K562 (cell line): Measurements from ENCODE around the gene CHSY3. TPM values are rescaled to one million over a fixed set of nuclear protein-coding genes. Genes with fewer than 3 reads are reported as not detected.

Experiments used
- ATAC-seq: fragments of 200-7000 bp; cut with Tn5 transposase; 3 replicates; pipeline ENCODE4 v1.9.1; 2020; ENCODE audit warnings: moderate library complexity
- BruUV-seq: library from RNA; stranded (reverse); fragments of 400-500 nt; replicated peaks from 2 replicates; lab custom pipeline; 2021; lab: Mats Ljungman, UMichigan
- CTCF ChIA-PET: fragments of 300-600 bp; formaldehyde crosslinking; extraction: SDS; loops from one replicate; lab custom pipeline; 2021; ENCODE audit warnings: low intra/inter-chr PET ratio; lab: Yijun Ruan, JAX
- POLR2A ChIA-PET: fragments of 300-600, 350-650 bp; sonication (Branson Sonifier 250); formaldehyde crosslinking; extraction: SDS; loops from one replicate; lab custom pipeline; 2021; ENCODE audit warnings: antibody characterized with exemption, inconsistent platforms; lab: Yijun Ruan, JAX
- DNase-seq, 4 experiments: peaks; one replicate each; pipeline versions ENCODE4 v3.0.0 to v3.0.0-alpha.2; 2011 to 2018; ENCODE audit warnings: low spot score in 3 of 4, mixed read lengths in 3 of 4; ENCODE audit errors: extremely low read depth in 1 of 4
- FAIRE-seq: peaks from 2 replicates; lab custom pipeline; 2011; peaks lifted over from hg19 to GRCh38; lab: Jason Lieb, UNC
- H2AFZ ChIP-seq: 2 replicates; pipeline ENCODE4 v1.6.0; 2011; ENCODE audit warnings: low read depth, low read length, control low read depth, inconsistent platforms
- H3K27ac ChIP-seq: fragments of 200-600 bp; 3 replicates; pipeline ENCODE4 v1.8.0; 2011; ENCODE audit warnings: low read depth, mild to moderate bottlenecking, control low read depth, inconsistent platforms, low read length, moderate library complexity, mixed read lengths; ENCODE audit errors: extremely low read depth
- H3K27me3 ChIP-seq, 2 experiments: fragments of 300-600 bp in 1 of 2; 2 replicates in 1 of 2; 3 replicates in 1 of 2; pipeline versions ENCODE4 v1.6.0 to v1.8.0; 2011; ENCODE audit warnings: inconsistent platforms in 2 of 2, low read length in 2 of 2, mild to moderate bottlenecking in 1 of 2, mixed read lengths in 1 of 2, moderate library complexity in 1 of 2; ENCODE audit not compliant: control insufficient read depth in 2 of 2, insufficient read depth in 2 of 2
- H3K36me3 ChIP-seq: fragments of 300-600 bp; 3 replicates; pipeline ENCODE4 v1.8.0; 2011; ENCODE audit warnings: mild to moderate bottlenecking, low read length, inconsistent platforms; ENCODE audit not compliant: control insufficient read depth, insufficient read depth
- H3K4me1 ChIP-seq, 2 experiments: fragments of 200-600 bp in 1 of 2; replicated peaks in 1 of 2; 2 replicates in 1 of 2; 3 replicates in 1 of 2; pipeline versions ENCODE4 v1.5.1 to v1.8.0; 2011; ENCODE audit warnings: inconsistent platforms in 2 of 2, low read length in 2 of 2, mild to moderate bottlenecking in 1 of 2, mixed read lengths in 1 of 2, moderate library complexity in 1 of 2; ENCODE audit not compliant: control insufficient read depth in 2 of 2, insufficient read depth in 2 of 2
- H3K4me2 ChIP-seq: 2 replicates; pipeline ENCODE4 v1.6.1; 2011; ENCODE audit warnings: low read length, control low read depth, inconsistent platforms, mixed read lengths; ENCODE audit not compliant: insufficient read depth
- H3K4me3 ChIP-seq: fragments of 200-600 bp; sonication (generic), shearing (Covaris generic); 2 replicates; pipeline ENCODE4 v1.5.1; 2016; ENCODE audit warnings: control low read depth, inconsistent platforms
- H3K79me2 ChIP-seq: fragments of 200-600 bp; 3 replicates; pipeline ENCODE4 v1.8.0; 2011; ENCODE audit warnings: low read length, inconsistent platforms; ENCODE audit not compliant: control insufficient read depth, insufficient read depth
- H3K9ac ChIP-seq, 2 experiments: 2 replicates each; pipeline versions ENCODE4 v1.6.0 to v1.6.1; 2011; ENCODE audit warnings: low read depth in 2 of 2, low read length in 2 of 2, control low read depth in 1 of 2, inconsistent platforms in 1 of 2, mild to moderate bottlenecking in 1 of 2, mixed read lengths in 1 of 2; ENCODE audit not compliant: insufficient read depth in 1 of 2
- H3K9me1 ChIP-seq: one replicate; pipeline ENCODE4 v1.6.0; 2011; ENCODE audit warnings: inconsistent platforms, mild to moderate bottlenecking, low read length, moderate library complexity; ENCODE audit not compliant: control insufficient read depth, insufficient read depth
- H3K9me3 ChIP-seq: replicated peaks from 2 replicates; pipeline ENCODE4 v1.5.1; 2011; ENCODE audit warnings: low read depth, low read length, inconsistent platforms; ENCODE audit not compliant: control insufficient read depth, insufficient read depth
- H4K20me1 ChIP-seq: replicated peaks from 2 replicates; pipeline ENCODE4 v1.6.1; 2011; ENCODE audit warnings: low read length, inconsistent platforms, mixed read lengths; ENCODE audit not compliant: control insufficient read depth, insufficient read depth
- ADNP ChIP-seq: fragments of 200-800 bp; sonication (Bioruptor generic); IDR thresholded peaks from 2 replicates; pipeline ENCODE4 v1.6.1; 2016; ENCODE audit warnings: missing genetic modification characterization, missing compliant biosample characterization
- IRF2 ChIP-seq: sonication (generic); formaldehyde crosslinking; IDR thresholded peaks from 2 replicates; pipeline ENCODE4 v1.8.1; 2022; ENCODE audit warnings: mild to moderate bottlenecking, missing genetic modification reagents
- MTA1 ChIP-seq: fragments of 450-650 bp; IDR thresholded peaks from 2 replicates; pipeline ENCODE4 v1.6.1; 2017; ENCODE audit warnings: borderline replicate concordance
- NR2C2 ChIP-seq, 2 experiments: fragments of 200-800 bp in 1 of 2; sonication (Bioruptor generic) in 1 of 2; sonication (generic) in 1 of 2; formaldehyde crosslinking in 1 of 2; IDR thresholded peaks; 2 replicates each; pipeline versions ENCODE4 v1.6.1 to v1.8.0; 2016 to 2022; ENCODE audit warnings: mild to moderate bottlenecking in 1 of 2, missing compliant biosample characterization in 1 of 2, missing genetic modification characterization in 1 of 2, missing genetic modification reagents in 1 of 2
- PTBP1 ChIP-seq: fragments of 200-400 bp; formaldehyde crosslinking; IDR thresholded peaks from 2 replicates; pipeline ENCODE4 v1.6.1; 2017; ENCODE audit warnings: low read depth, low read length
- TRIM25 ChIP-seq: fragments of 450-650 bp; IDR thresholded peaks from 2 replicates; pipeline ENCODE4 v1.7.0; 2016; ENCODE audit warnings: borderline replicate concordance
- ZBTB12 ChIP-seq: fragments of 250-450 bp; sonication (Bioruptor Pico); IDR thresholded peaks from 2 replicates; pipeline ENCODE4 v1.4.0; 2020
- ZNF318 ChIP-seq, 2 experiments: fragments of 450-650 bp; IDR thresholded peaks; 2 replicates each; pipeline ENCODE4 v1.6.1; 2016; ENCODE audit warnings: mild to moderate bottlenecking in 2 of 2, borderline replicate concordance in 1 of 2, low read depth in 1 of 2, moderate library complexity in 1 of 2
- ZNF324 ChIP-seq: fragments of 250-450 bp; sonication (Bioruptor Pico); IDR thresholded peaks from 2 replicates; pipeline ENCODE4 v1.4.0; 2020; ENCODE audit warnings: mild to moderate bottlenecking
- WGBS: fragments of 100-300 bp; shearing (Covaris generic); methylation state at CpG from one replicate; pipeline ENCODE4 v1.1.6; 2016; ENCODE audit warnings: low coverage, mixed read lengths; ENCODE audit not compliant: insufficient coverage; ENCODE audit errors: missing lambda C conversion rate; 5-methylcytosine and 5-hydroxymethylcytosine counted together
- in situ Hi-C: fragments of 300-500 bp; cut with MboI; formaldehyde crosslinking; loops from 4 replicates; pipeline ENCODE4 v1.15.0; 2018; ENCODE audit warnings: inconsistent platforms, mixed read lengths
- intact Hi-C: fragments of 100-400 bp; cut with micrococcal nuclease; formaldehyde crosslinking; loops from 2 replicates; pipeline ENCODE4 v1.14.2; 2022
- polyA plus RNA-seq, 8 experiments: library from polyadenylated mRNA; depleted of rRNA in 4 of 8; stranded (reverse) in 5 of 8; unstranded in 3 of 8; fragments of >200 nt; fragmentation: Nextera tagmentation in 2 of 8; fragmentation: Illumina TruSeq in 1 of 8; extraction: Ambion mirVana in 2 of 8; extraction: Trizol in 1 of 8; gene quantifications; 2 replicates each; pipeline versions ENCODE4 v1.2.1 to v1.2.3, GENCODE V29; 2011 to 2014; ENCODE audit warnings: inconsistent platforms in 1 of 8, missing spikeins in 1 of 8
- total RNA-seq, 7 experiments: library from RNA; depleted of rRNA in 6 of 7; stranded (reverse); fragments of >200 nt in 6 of 7; fragmentation: Illumina TruSeq in 2 of 7; extraction: Trizol in 2 of 7; gene quantifications; 2 replicates each; pipeline versions ENCODE4 v1.2.1 to v1.2.3, GENCODE V29; 2011 to 2021; ENCODE audit warnings: low replicate concordance in 1 of 7

The CHSY3 gene
- total and polyA plus RNA-seq, 9 of the 15 experiments (the other 6 are each of a cell fraction or from before 2014, with no cell fraction given) = 0.04 TPM; not detected in 8

- WGBS = 0% methylated on average over 6 of the region's 6 CpGs
- Histone ChIP-seq H3K4me3 (no peak overlapping the region), H3K4me1 (no peaks in the 10 kb centered on the region), H3K79me2 (no peaks in the 10 kb centered on the region), H3K27ac (no peak overlapping the region), H3K4me2 (no peak overlapping the region), H2AFZ (no peak overlapping the region), H4K20me1 (no peaks in the 10 kb centered on the region), H3K9ac (no peak overlapping the region), H3K9me3 (no peaks in the 10 kb centered on the region), H3K9me1 (no peaks in the 10 kb centered on the region), H3K36me3 (no peaks in the 10 kb centered on the region), H3K27me3 (no peaks in the 10 kb centered on the region)
- intact Hi-C loops (no loop called here), in situ Hi-C loops (no loop called here)
- ChIA-PET POLR2A (no interaction called here), CTCF (no interaction called here)
- no TSS peak for BruUV-seq
- ATAC-seq (no peak), FAIRE-seq (no peak), DNase-seq (no peak)
- no peak for TF ChIP-seq ZBTB12
- TF ChIP-seq PTBP1 = no peak
- no peak for TF ChIP-seq ZNF318 (IDR thresholded peaks at IDR 0.05; ENCODE audit: borderline replicate concordance in 1 of 2, low read depth in 1 of 2)
- no peak for TF ChIP-seq TRIM25
- no peak for TF ChIP-seq NR2C2 (CRISPR knock-in tag; IDR thresholded peaks at IDR 0.05)
- TF ChIP-seq NR2C2 (tag; IDR thresholded peaks at IDR 0.05) = no peak
- TF ChIP-seq ADNP (tag) = no peak
- TF ChIP-seq IRF2 (CRISPR knock-in tag) = no peak
- TF ChIP-seq MTA1 = no peak
- no peak for TF ChIP-seq ZNF324
These were observed 56.6 kb downstream of the CHSY3 start for GRCh38 chr5:129960831-129961230.
